GM18498 (cell line): Measurements from ENCODE around the gene PARD3.

Experiments used
- ATAC-seq: cut with Tn5 transposase; IDR thresholded peaks from one replicate; pipeline ENCODE4 v1.9.1; 2021; ENCODE audit warnings: mild to moderate bottlenecking, moderate library complexity; ENCODE audit not compliant: unreplicated experiment

The PARD3 gene

DNA sequence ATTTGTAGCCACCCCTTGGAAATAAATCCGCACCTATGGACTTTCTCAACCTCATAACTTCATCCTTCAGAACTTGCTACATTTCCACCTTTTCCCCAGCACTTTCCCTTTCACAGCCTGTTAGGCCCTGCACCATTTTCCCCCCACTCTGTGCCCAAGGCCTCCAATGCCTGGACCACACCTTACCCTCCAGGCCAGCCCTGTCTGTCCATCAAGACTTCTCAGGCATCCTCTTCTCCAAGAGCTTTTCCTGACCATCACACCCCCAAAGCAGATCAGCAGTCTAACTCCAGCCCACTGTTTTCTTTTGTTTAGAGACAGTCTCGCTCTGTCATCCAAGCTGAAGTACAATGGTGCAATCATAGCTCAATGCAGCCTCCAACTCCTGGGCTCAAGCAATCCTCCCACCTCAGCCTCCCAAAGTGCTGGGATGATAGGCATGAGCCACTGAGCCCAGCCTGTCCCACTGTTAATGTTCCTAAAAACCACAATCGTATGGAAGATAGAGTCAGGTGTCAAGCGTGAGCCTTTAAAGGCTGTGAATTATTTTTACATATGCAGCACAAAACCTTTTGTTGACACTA, 116.8 kb downstream of the PARD3 start:
- no peak for ATAC-seq

GRCh38 chr10:34697351-34698247, 117.5 kb downstream of the PARD3 start:
- ATAC-seq: no peak

DNA sequence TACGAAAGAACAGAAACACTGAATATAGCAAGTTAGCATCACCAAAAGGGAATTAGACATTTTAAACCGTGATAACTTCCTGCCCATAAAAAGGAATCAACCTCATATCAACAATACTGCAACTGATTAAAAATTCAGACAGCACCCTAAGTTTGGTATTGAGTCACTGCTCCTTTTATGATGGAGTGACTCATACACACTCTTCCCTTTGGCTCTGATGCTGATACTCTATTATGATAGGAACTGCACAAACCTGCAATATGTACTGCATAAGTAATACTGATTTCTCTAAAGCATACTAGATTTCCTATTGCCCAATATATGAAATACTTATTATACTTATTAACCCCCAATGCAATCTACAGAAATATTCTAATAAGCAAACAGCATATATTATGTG, 118.7 kb downstream of the PARD3 start:
- ATAC-seq: no peak

- ATAC-seq: no peak
Observed at GRCh38 chr10:34690383-34691049, 124.6 kb downstream of the PARD3 start.

DNA sequence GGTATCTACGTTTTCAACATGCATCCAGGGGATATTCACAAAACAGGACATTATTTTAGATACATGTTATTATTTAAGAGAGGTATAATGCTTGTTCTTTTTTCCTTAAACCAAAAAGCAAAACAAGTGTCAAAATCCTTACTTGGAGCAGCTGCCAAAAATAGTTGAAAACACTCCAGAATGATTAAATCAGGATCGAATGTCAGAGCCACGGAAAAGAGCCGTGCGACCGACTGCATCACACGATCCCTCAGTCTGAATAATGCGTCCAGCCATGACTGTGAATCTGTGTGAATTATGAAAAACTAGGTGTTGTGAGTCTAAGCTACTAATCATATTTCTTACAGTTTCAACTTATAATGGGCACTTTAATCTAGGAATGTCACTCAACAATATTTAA, 126.0 kb downstream of the PARD3 start:
- no peak for ATAC-seq

DNA sequence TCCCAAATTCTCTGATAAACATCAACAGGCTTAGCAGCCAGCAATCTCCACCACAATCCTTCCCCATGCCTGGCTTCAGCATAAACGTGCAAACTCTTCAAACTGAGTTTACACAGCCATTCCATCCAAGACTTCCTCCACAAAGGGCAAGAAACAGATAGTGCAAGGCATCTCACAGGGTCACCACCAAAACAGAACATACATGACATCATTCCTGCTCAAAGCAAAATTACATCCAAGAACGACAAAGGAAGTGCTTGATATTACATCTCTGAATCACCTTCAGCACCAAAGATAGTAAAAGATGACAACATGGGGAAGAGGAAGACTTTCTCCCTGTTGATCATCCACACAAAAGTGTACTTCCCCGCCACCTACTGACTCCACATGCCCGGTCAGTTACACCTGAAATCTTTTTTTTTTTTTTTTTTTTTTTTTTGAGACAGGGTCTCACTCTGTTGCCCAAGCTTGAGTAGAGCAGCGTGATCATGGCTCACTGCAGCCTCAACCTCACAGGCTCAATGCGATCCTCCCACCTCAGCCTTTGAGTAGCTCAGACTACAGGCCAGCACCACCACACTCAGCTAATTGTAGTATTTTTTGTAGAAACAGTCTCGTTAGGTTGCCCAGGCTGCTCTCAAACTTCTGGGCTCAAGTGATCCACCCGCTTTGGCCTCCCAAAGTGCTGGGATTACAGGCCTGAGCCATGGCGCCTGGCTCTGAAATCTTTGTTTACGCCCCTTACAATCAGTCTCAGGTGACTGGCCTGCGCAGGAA, 127.5 kb downstream of the PARD3 start:
- ATAC-seq: no peak

GRCh38 chr10:34682580-34682979, 132.5 kb downstream of the PARD3 start:
- no peak for ATAC-seq

DNA sequence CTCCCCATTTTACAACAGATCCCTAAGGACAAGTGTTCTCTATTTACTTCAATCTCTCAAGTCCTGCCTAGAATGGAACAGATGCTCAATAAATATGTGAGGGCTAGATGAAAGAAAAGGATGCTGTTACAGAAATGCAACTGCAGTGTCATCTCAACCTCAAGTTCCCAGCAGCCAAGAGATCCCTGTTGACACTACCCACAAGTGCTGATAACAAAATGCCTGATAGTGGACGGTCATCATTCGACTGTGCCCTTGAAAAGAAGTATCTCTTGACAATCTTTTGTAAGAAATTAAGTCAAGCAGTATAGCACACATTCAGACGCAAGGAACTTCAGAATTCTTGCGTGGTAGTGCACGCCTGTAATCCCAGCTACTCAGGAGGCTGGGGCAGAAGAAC, 133.2 kb downstream of the PARD3 start:
- ATAC-seq: no peak

DNA sequence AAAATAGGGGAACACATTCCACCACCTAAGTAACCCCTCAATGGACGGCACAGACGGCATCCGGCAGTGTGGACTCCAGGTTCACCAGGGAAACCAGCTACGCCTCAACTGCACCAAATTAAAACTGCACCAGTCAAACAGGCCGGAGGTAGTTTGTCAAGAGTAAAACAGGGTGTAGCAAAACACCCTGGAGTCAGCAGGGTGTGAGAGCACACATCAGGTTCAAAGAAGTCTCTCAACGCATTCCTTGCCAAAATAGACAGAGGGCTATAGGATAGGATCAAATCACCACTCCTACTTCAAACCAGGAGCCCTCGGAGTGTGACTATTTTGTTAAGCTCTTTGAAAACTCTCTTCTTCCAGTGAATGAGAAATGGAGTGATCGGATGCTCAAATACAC, 135.9 kb downstream of the PARD3 start:
- ATAC-seq: no peak

DNA sequence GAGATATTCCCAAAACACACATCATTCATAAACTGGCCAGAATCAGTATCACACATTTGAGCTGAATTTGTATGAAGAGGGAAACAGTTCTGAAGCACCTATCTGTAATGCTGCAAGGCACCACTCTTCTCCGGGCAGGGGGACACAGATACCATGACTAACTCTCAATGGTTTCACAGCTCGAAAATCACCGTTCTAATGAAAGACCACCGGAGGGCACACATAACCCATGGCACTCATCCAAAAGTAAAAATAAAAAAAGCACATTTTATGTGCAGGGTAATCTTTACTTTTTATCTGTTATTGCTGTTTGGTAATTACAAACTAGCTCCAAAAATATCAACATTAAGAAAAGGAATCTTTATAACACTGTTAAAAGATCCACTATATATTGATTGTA, 137.5 kb downstream of the PARD3 start:
- ATAC-seq: no peak

DNA sequence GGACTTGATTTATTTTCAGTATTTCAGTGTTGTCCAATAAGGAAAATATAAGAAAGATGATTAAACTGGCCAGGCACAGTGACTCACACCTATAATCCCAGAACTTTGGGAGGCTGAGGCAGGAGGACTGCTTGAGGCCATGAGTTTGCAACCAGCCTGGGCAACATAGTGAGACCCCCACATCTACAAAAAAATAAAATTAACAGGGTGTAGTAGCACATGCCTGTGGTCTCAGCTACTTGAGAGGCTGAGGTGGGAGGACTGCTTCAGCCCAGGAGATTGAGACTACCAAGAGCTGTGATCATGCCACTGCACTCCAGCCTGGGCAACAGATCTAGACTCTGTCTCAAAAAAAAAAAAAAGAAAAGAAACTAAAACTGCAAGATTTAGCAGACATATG, 138.0 kb downstream of the PARD3 start:
- ATAC-seq: no peak

DNA sequence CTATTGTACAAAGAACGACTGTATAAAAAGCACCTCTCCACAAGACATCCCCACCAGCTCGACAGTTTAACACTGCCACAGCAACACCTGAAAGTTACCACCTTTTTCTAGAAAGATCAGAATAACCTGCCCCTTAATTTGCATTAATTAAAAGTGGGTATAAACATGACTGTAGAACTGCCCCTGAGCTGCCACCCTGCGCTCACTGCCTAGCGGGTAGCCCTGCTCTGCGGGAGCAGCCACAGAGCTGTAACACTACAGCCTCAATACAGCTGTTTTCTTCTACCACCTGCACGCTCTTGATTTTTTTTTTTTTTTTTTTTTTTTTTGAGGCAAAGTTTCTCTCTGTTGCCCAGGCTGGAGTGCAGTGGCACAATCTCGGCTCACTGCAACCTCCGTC, 140.9 kb downstream of the PARD3 start:
- no peak for ATAC-seq

DNA sequence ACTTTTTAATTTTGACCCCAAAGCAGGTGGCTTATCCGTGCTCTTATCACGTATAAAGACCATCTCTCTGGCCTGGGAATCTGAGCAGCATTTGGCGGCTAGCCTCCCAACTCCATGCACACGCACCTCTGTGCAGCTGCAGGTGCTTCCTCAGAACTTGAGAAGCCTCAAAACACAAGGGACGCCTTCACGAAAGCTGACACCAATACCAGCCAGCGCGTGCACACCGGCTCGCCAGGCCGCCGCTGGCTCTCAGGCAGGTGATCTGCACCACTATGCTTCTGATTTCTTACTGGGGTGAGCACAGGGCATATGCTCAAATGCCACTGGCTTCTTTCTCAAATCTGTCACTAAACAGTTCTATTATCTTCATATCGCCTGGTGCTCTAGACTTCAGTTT, 145.0 kb downstream of the PARD3 start:
- ATAC-seq: no peak

DNA sequence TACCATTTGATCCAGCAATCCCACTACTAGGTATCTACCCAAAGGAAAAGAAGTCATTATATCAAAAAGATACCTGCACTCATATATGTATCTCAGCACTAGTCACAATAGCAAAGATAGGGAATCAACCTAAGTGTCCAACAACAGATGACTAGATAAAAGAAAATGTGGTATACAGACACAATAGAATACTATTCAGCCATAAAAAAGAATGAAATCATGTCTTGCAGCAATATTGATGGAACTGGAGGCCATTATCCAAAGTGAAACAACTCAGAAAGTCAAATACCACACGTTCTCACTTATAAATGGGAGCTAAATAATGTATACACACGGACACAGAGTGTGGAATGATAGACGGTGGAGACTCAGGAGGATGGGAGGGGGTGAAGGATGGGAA, 146.0 kb downstream of the PARD3 start:
- ATAC-seq: no peak

- no peak for ATAC-seq
Observed at GRCh38 chr10:34667177-34667576, 147.9 kb downstream of the PARD3 start.

- ATAC-seq: peak; percentile 82
Observed at GRCh38 chr10:34666008-34666704, 148.9 kb downstream of the PARD3 start.

GRCh38 chr10:34664706-34665105, 150.4 kb downstream of the PARD3 start:
- no peak for ATAC-seq

GRCh38 chr10:34661580-34661979, 153.5 kb downstream of the PARD3 start:
- ATAC-seq: no peak

GRCh38 chr10:34658934-34659333, 156.2 kb downstream of the PARD3 start:
- no peak for ATAC-seq

DNA sequence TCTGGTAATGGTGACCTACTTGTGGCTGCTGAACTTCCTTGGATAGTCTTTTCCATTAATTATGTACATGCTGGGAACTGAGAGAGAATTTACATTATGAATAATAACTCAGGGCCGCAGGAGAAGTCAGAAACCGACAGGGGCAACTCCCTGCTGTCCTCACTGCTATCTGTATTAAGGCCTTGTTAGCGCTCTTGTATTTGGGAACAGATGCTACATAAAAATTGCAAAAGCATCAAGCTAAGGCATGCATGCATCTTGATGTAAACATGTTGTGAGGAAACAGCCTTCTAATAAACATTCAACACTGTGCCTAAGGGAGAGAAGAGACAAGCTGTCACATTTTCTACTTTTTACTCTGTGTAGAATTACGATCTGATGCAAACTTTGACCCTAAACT, 158.4 kb downstream of the PARD3 start:
- no peak for ATAC-seq
